Natural killer cell (primary cell): Measurements from ENCODE around the gene SLX4. TPM values are rescaled to one million over a fixed set of nuclear protein-coding genes. Genes with fewer than 3 reads are reported as not detected.
A peak's percentile ranks its signal among the peaks of the same experiment; 100 is the strongest.

Source experiments
- ATAC-seq, 3 donors: fragments of 150-1000 bp in 2 of 3; fragments of 200-7000 bp in 1 of 3; cut with Tn5 transposase; 1 replicate in 1 of 3; 2 replicates in 2 of 3; pipeline ENCODE4 v1.10.0; 2021; ENCODE audit warnings: mild to moderate bottlenecking in 2 of 3, moderate library complexity in 2 of 3
- DNase-seq, 2 donors: peaks; one replicate each; pipeline versions ENCODE4 v3.0.0 to v3.0.0-alpha.2; 2013 to 2021; ENCODE audit warnings: mixed read lengths in 1 of 2
- H3K27ac ChIP-seq: one replicate; pipeline ENCODE4 v1.5.1; 2013; ENCODE audit warnings: mild to moderate bottlenecking, low read length
- H3K27me3 ChIP-seq: one replicate; pipeline ENCODE4 v1.6.1; 2013; ENCODE audit warnings: low read length; ENCODE audit not compliant: control insufficient read depth, insufficient read depth
- H3K36me3 ChIP-seq: one replicate; pipeline ENCODE4 v1.6.1; 2013; ENCODE audit warnings: low read length; ENCODE audit not compliant: control insufficient read depth, insufficient read depth
- H3K4me1 ChIP-seq: one replicate; pipeline ENCODE4 v1.6.1; 2013; ENCODE audit warnings: low read length; ENCODE audit not compliant: control insufficient read depth, insufficient read depth
- H3K4me3 ChIP-seq: one replicate; pipeline ENCODE4 v1.5.1; 2013; ENCODE audit warnings: low read length
- H3K9me3 ChIP-seq: one replicate; pipeline ENCODE4 v1.6.1; 2013; ENCODE audit warnings: low read length; ENCODE audit not compliant: control insufficient read depth, insufficient read depth
- H3K27ac Mint-ChIP-seq, 2 donors: one replicate each; pipeline ENCODE4 v1.8.0; 2022; ENCODE audit warnings: mild to moderate bottlenecking in 2 of 2, mixed read lengths in 2 of 2, moderate library complexity in 1 of 2
- H3K27me3 Mint-ChIP-seq, 2 donors: one replicate each; pipeline ENCODE4 v1.8.0; 2022; ENCODE audit warnings: low read depth in 2 of 2, mixed read lengths in 2 of 2
- H3K36me3 Mint-ChIP-seq: one replicate; pipeline ENCODE4 v1.8.0; 2022; ENCODE audit warnings: mixed read lengths
- H3K4me1 Mint-ChIP-seq, 2 donors: one replicate each; pipeline ENCODE4 v1.8.0; 2022; ENCODE audit warnings: mixed read lengths in 2 of 2
- H3K4me3 Mint-ChIP-seq: one replicate; pipeline ENCODE4 v1.8.0; 2022; ENCODE audit warnings: mild to moderate bottlenecking, moderate library complexity, mixed read lengths
- H3K9me3 Mint-ChIP-seq, 2 donors: one replicate each; pipeline ENCODE4 v1.8.0; 2022; ENCODE audit warnings: mixed read lengths in 2 of 2
- CTCF ChIP-seq: fragments of 200-600 bp; IDR thresholded peaks from one replicate; pipeline ENCODE4 v1.8.0; 2022; ENCODE audit warnings: antibody characterized with exemption
- WGBS: methylation state at CpG from one replicate; pipeline ENCODE4 v1.1.7; 2013; ENCODE audit warnings: missing lambda C conversion rate; ENCODE audit not compliant: insufficient coverage; 5-methylcytosine and 5-hydroxymethylcytosine counted together
- intact Hi-C: fragments of 100-400 bp; cut with micrococcal nuclease; formaldehyde crosslinking; loops from one replicate; pipeline ENCODE4 v1.14.2; 2022
- total RNA-seq, 4 donors: library from RNA; stranded (reverse); fragments of 120-200 nt in 1 of 4; gene quantifications; one replicate each; pipeline versions ENCODE4 v1.2.3 to v1.2.4, GENCODE V29; 2013 to 2022

Gene SLX4
- total RNA-seq, 3 donors from 2014 or later (not counting 1 experiment from before 2014, with no cell fraction given), result 13.5 to 18.6 (median 15.5) TPM

GRCh38 chr16:3582276-3583165 is 28.9 kb downstream of the SLX4 start:
- Histone ChIP-seq H3K4me3 (no peak overlapping the region), H3K36me3 (peaks cover 9% of the 10 kb centered on the region), H3K4me1 (peaks cover 49% of the 10 kb centered on the region), H3K9me3 (no peaks in the 10 kb centered on the region), H3K27ac (no peak overlapping the region), H3K27me3 (no peaks in the 10 kb centered on the region)
- DNase-seq (no peak), ATAC-seq (no peak)
- H3K4me3 Mint-ChIP-seq, result no peak overlapping the region
- H3K36me3 Mint-ChIP-seq, result no peaks in the 10 kb centered on the region
- H3K4me1 Mint-ChIP-seq, result peaks cover 17 to 48% of the 10 kb centered on the region in 2 donors
- 95% methylated on average over 36 of the region's 36 CpGs for WGBS
- no peak overlapping the region for H3K27ac Mint-ChIP-seq
- TF ChIP-seq CTCF, result no peak
- intact Hi-C loops, result no loop called here
- H3K27me3 Mint-ChIP-seq, result no peaks in the 10 kb centered on the region
- no peaks in the 10 kb centered on the region for H3K9me3 Mint-ChIP-seq

- intact Hi-C loops, result no loop called here
- Mint-ChIP-seq H3K4me1 (peaks cover 26 to 60% of the 10 kb centered on the region in 2 donors), H3K9me3 (no peaks in the 10 kb centered on the region), H3K27me3 (no peaks in the 10 kb centered on the region), H3K27ac (peak overlapping the region in 1 of 2 donors; percentile 34), H3K4me3 (no peak overlapping the region), H3K36me3 (no peaks in the 10 kb centered on the region)
- peaks cover 9% of the 10 kb centered on the region for H3K36me3 ChIP-seq
- TF ChIP-seq CTCF, result no peak
- ATAC-seq, result no peak
- no peak overlapping the region for H3K4me3 ChIP-seq
- 98% methylated on average over 10 of the region's 10 CpGs for WGBS
- no peak overlapping the region for H3K27ac ChIP-seq
- H3K4me1 ChIP-seq, result peaks cover 59% of the 10 kb centered on the region
- no peak for DNase-seq
- no peaks in the 10 kb centered on the region for H3K9me3 ChIP-seq
- H3K27me3 ChIP-seq, result no peaks in the 10 kb centered on the region
Measured at GRCh38 chr16:3581392-3581791, 30.0 kb downstream of the SLX4 start.

- DNase-seq (no peak), ATAC-seq (no peak)
- H3K36me3 ChIP-seq, result peaks cover 9% of the 10 kb centered on the region
- TF ChIP-seq CTCF, result no peak
- intact Hi-C loops, result no loop called here
- H3K4me1 ChIP-seq, result peaks cover 62% of the 10 kb centered on the region
- 83% methylated on average over 8 of the region's 8 CpGs for WGBS
- H3K9me3 ChIP-seq, result no peaks in the 10 kb centered on the region
- H3K27ac ChIP-seq, result no peak overlapping the region
- Mint-ChIP-seq H3K27me3 (no peaks in the 10 kb centered on the region), H3K9me3 (no peaks in the 10 kb centered on the region), H3K4me1 (peaks cover 29 to 61% of the 10 kb centered on the region in 2 donors), H3K27ac (peak overlapping the region in 1 of 2 donors; percentile 97), H3K4me3 (peak overlapping the region; percentile 45), H3K36me3 (no peaks in the 10 kb centered on the region)
- no peak overlapping the region for H3K4me3 ChIP-seq
- H3K27me3 ChIP-seq, result no peaks in the 10 kb centered on the region
Measured at GRCh38 chr16:3580686-3581085, 30.7 kb downstream of the SLX4 start.
